Prostate gland (tissue), 2 donors: ENCODE data around the gene DOK6. TPM values are rescaled to one million over a fixed set of nuclear protein-coding genes. Genes with fewer than 3 reads are reported as not detected.
"Not testable (repeated sequence)": the region's sequence is repeated elsewhere in the genome, so short reads cannot be mapped to it uniquely, and the experiment has no call there.

Source experiments
- DNase-seq: peaks from one replicate; pipeline ENCODE4 v3.0.0-alpha.2; 2019; ENCODE audit warnings: low spot score
- H3K27ac ChIP-seq, 2 donors: fragments of 200-600 bp; sonication (generic); 2 replicates each; pipeline ENCODE4 v1.5.1; 2017 to 2019
- H3K27me3 ChIP-seq: fragments of 200-600 bp; sonication (generic); replicated peaks from 2 replicates; pipeline ENCODE4 v1.5.1; 2019; ENCODE audit not compliant: insufficient read depth
- H3K36me3 ChIP-seq, 2 donors: fragments of 200-600 bp; sonication (generic); 1 replicate in 1 of 2; 2 replicates in 1 of 2; pipeline versions ENCODE4 v1.5.1 to v1.8.1; 2017 to 2019
- H3K4me1 ChIP-seq: fragments of 200-600 bp; sonication (generic); replicated peaks from 2 replicates; pipeline ENCODE4 v1.5.1; 2019
- H3K4me3 ChIP-seq, 2 donors: fragments of 200-600 bp; sonication (generic); 2 replicates each; pipeline ENCODE4 v1.5.1; 2017 to 2019
- H3K9me3 ChIP-seq: fragments of 200-600 bp; sonication (generic); 2 replicates; pipeline ENCODE4 v1.5.1; 2017
- POLR2A ChIP-seq: fragments of 450-650 bp; IDR thresholded peaks from one replicate; pipeline ENCODE4 v1.6.1; 2016; ENCODE audit warnings: antibody characterized with exemption, mild to moderate bottlenecking
- POLR2AphosphoS5 ChIP-seq: sonication (generic); formaldehyde crosslinking; IDR thresholded peaks from one replicate; pipeline ENCODE4 v1.6.1; 2017; ENCODE audit warnings: antibody characterized with exemption
- WGBS: methylation state at CpG from one replicate; pipeline ENCODE4 v1.1.5; 2018; 5-methylcytosine and 5-hydroxymethylcytosine counted together
- intact Hi-C: fragments of 100-400 bp; cut with DNase I; formaldehyde crosslinking; loops from one replicate; pipeline ENCODE4 v1.14.2; 2022
- total RNA-seq, 2 donors: library from RNA; depleted of rRNA; stranded (reverse); fragments of >200 nt; gene quantifications; one replicate each; pipeline ENCODE4 v1.1.0, GENCODE V29; 2016
- TF ChIP-seq, protein P1 (sequence below), 4 experiments: fragments of 200-600 bp in 2 of 4; fragments of 450-650 bp in 2 of 4; sonication (generic) in 2 of 4; IDR thresholded peaks; 1 replicate in 3 of 4; 2 replicates in 1 of 4; pipeline ENCODE4 v1.5.1; 2016 to 2019; ENCODE audit warnings: antibody characterized with exemption in 4 of 4, mild to moderate bottlenecking in 2 of 4, moderate library complexity in 2 of 4

The DOK6 gene
- 1 to 10 TPM in 1 of 2 donors, under 1 TPM in 1; 0.73 to 1.0 TPM for total RNA-seq

DNA sequence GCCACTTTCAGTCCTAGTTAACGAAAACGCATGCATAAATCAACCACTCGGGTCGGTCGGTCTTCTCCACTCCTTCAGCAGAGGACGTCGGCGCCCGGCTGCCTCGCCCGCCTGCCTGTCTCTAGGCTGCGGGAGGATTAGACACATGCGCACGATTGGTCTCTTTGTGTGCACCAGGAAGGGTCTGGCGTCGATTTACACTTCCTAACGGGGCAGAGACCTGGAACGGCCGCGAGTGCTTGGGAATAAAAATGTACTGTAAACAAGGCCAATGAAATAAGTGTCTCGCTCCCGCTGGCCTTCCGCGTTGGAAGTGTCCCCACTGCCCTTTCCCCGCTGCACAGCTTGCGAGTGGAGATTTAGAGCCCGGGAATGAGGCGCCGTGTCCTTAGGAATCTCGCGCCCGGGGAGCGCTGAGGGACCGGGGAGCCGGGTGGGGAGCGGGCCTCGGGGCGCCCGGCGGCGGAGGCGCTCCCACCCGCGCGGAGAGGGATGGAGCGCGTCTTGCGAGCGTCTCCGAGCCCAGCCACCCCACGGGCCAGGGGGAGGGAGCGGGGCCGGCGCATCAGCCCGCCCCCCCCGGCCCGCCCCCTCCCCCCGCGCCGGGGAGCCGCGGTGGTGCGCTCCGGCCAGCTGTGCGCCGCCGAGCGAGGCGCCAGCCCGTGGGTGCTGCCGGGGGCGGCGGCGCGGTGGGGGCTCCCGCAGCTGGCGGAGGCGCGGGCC lies at the start of gene DOK6:
Gene DOK6 (plus strand): TSS at position 636 of the 723 bp plus-strand sequence.
- peak within 1 kb of the TSS; percentile 31 to 48 for H3K27ac ChIP-seq
- H3K9me3 ChIP-seq, result no peaks in the 10 kb centered on the region
- TF ChIP-seq, protein P1, sequence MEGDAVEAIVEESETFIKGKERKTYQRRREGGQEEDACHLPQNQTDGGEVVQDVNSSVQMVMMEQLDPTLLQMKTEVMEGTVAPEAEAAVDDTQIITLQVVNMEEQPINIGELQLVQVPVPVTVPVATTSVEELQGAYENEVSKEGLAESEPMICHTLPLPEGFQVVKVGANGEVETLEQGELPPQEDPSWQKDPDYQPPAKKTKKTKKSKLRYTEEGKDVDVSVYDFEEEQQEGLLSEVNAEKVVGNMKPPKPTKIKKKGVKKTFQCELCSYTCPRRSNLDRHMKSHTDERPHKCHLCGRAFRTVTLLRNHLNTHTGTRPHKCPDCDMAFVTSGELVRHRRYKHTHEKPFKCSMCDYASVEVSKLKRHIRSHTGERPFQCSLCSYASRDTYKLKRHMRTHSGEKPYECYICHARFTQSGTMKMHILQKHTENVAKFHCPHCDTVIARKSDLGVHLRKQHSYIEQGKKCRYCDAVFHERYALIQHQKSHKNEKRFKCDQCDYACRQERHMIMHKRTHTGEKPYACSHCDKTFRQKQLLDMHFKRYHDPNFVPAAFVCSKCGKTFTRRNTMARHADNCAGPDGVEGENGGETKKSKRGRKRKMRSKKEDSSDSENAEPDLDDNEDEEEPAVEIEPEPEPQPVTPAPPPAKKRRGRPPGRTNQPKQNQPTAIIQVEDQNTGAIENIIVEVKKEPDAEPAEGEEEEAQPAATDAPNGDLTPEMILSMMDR (IDR thresholded peaks at IDR 0.05), result no peak
- no peak for TF ChIP-seq POLR2A
- no peak for TF ChIP-seq POLR2AphosphoS5
- no peak for DNase-seq
- under 1% methylated on average over 47 of the region's 79 CpGs for WGBS
- no peaks in the 10 kb centered on the region for H3K36me3 ChIP-seq
- H3K4me3 ChIP-seq, result peak within 1 kb of the TSS; percentile 35 to 37
- peaks cover 6% of the 10 kb centered on the region for H3K27me3 ChIP-seq
- intact Hi-C loops, result no loop called here
- no peaks in the 10 kb centered on the region for H3K4me1 ChIP-seq

DNA sequence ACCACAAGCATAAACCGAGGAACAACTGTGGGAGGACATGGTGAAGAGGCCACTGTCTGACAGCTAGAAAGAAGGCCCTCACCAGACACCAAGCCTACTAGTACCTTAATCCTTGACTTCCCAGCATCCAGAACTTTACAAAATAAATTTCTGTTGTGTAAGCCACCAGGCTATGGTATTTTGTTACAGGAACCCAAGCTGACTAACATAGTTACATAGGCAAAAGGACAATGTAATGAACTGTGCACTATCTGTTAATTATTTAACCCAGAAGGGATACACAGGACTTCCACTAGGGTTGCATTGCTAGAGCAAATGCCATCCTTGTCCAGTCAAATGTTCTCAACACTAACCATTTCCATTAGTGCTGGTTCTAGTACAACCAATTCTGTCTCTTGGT lies 47.7 kb upstream of the DOK6 start:
- WGBS, result 100% methylated on average over 1 of the region's 1 CpG
- intact Hi-C loops, result no loop called here
- TF ChIP-seq, protein P1 (IDR thresholded peaks at IDR 0.05), result no peak
- no peak for TF ChIP-seq POLR2A
- no peak for TF ChIP-seq POLR2AphosphoS5

DNA sequence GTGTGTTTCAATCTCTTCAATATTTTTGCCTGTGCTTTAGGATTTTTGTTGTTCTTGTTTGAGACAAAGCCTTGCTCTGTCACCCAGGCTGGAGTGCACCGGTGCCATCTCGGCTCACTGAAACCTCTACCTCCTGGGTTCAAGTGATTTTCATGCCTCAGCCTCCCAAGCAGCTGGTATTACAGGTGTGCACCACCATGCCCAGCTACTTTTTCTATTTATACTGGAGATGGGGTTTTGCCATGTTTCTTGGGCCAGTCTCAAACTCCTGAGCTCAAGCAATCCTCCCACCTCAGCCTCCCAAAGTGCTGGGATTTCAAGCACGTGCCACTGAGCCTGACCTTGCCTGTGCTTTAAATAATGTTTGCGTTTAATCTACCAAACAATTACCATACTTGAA lies 43.1 kb upstream of the DOK6 start:
- no peak overlapping the region for H3K27ac ChIP-seq
- no peaks in the 10 kb centered on the region for H3K36me3 ChIP-seq
- no peaks in the 10 kb centered on the region for H3K27me3 ChIP-seq
- no peak overlapping the region for H3K4me3 ChIP-seq
- WGBS, result 91% methylated on average over 4 of the region's 4 CpGs
- no peak for DNase-seq
- H3K9me3 ChIP-seq, result no peaks in the 10 kb centered on the region
- intact Hi-C loops, result no loop called here
- TF ChIP-seq, protein P1 (IDR thresholded peaks at IDR 0.05), result no peak
- no peaks in the 10 kb centered on the region for H3K4me1 ChIP-seq

More for the DNA sequence above, 47.7 kb upstream of the DOK6 start:
- DNase-seq, result no peak
- Histone ChIP-seq H3K4me3 (no peak overlapping the region), H3K27me3 (no peaks in the 10 kb centered on the region), H3K4me1 (no peaks in the 10 kb centered on the region), H3K9me3 (no peaks in the 10 kb centered on the region), H3K36me3 (no peaks in the 10 kb centered on the region), H3K27ac (no peak overlapping the region)

DNA sequence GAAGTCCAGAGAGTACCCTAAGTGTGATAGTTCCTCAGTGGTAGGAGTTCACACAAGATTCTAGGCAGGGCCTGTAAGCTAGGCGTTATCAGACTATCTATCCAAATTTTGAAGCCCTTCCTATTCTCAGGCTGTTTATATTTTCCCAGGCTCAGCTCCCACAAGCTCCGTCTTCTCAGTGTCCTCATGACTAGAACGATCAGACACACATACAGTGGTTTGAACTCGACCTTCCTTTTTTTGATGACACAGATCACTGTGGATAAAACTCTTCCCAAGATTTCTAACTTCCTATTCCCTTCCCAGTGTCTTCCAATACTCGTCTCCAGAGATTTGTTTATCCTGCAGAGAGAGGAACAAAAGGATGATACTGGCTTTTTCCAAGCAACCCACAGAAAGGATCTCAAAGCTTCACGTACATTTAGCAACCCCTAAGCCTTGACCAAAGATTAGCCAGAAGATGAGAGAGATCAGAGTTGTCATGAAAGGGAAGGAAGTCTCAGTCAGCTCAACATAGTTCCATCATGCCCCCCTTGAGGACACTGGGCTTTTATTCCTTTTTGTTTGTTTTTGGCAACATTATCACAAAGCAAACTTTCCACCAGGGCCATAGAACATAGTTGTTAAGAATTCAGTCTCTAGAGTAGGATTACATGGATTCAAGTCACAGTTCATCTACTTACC lies 42.3 kb upstream of the DOK6 start:
- WGBS, result 50% methylated on average over 6 of the region's 6 CpGs
- no peak overlapping the region for H3K27ac ChIP-seq
- no peaks in the 10 kb centered on the region for H3K36me3 ChIP-seq
- H3K27me3 ChIP-seq, result no peaks in the 10 kb centered on the region
- no peak for DNase-seq
- H3K4me1 ChIP-seq, result no peaks in the 10 kb centered on the region
- intact Hi-C loops, result no loop called here
- H3K4me3 ChIP-seq, result no peak overlapping the region
- no peaks in the 10 kb centered on the region for H3K9me3 ChIP-seq
- TF ChIP-seq POLR2A (no peak), POLR2AphosphoS5 (no peak)
- TF ChIP-seq, protein P1 (IDR thresholded peaks at IDR 0.05), result no peak

DNA sequence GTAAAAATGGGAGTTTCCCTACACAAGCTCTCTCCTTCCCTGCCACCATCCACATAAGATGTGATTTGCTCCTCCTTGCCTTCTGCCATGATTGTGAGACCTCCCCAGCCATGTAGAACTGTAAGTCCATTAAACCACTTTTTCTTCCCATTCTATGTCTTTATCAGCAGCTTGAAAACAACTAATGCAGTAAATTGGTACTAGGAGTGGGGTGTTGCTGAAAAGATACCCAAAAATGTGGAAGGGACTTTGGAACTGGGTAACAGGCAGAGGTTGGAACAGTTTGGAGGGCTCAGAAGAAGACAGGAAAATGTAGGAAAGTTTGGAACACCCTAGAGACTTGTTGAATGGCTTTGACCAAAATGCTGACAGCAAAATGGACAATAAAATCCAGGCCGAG lies 40.9 kb upstream of the DOK6 start:
- intact Hi-C loops, H3K4me3 ChIP-seq, H3K27me3 ChIP-seq, H3K9me3 ChIP-seq, DNase-seq, H3K27ac ChIP-seq, H3K4me1 ChIP-seq, H3K36me3 ChIP-seq: not testable (repeated sequence)
- 85% methylated on average over 1 of the region's 1 CpG for WGBS
